ENCODE measurements around the gene ANKRD6. TPM values are rescaled to one million over a fixed set of nuclear protein-coding genes. Genes with fewer than 3 reads are reported as not detected.

ANKRD6 gene
- total RNA-seq, 1 donor from 2014 or later = 10.0 TPM

DNA sequence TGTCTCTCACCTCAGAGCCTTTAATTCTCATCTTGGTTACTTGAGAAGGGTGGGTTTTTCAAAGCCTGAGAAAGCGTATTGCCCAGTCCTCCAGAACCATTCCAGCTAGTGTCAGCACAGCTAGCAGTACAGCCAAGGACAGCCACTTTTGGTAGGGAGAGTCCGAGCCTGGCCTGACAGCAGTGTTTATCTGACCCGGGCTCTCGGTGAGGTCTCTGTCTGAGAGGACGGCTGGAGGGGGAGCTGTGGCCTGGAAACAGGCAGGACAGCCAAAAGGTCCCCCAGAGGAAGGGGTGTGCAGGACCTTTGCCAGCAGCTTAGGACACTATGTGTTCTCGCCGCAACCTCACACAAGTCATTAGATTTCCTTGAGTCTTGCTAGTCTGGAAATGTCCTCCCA, 166.8 kb downstream of the ANKRD6 start:
- Histone ChIP-seq H3K27me3 (ENCODE audit: control insufficient read depth, insufficient read depth, low read length) (no peaks in the 10 kb centered on the region), H3K4me3 (ENCODE audit: low read depth, low read length) (no peak overlapping the region), H3K36me3 (ENCODE audit: control insufficient read depth, insufficient read depth, low read length) (no peaks in the 10 kb centered on the region)
- TF ChIP-seq, protein P1, sequence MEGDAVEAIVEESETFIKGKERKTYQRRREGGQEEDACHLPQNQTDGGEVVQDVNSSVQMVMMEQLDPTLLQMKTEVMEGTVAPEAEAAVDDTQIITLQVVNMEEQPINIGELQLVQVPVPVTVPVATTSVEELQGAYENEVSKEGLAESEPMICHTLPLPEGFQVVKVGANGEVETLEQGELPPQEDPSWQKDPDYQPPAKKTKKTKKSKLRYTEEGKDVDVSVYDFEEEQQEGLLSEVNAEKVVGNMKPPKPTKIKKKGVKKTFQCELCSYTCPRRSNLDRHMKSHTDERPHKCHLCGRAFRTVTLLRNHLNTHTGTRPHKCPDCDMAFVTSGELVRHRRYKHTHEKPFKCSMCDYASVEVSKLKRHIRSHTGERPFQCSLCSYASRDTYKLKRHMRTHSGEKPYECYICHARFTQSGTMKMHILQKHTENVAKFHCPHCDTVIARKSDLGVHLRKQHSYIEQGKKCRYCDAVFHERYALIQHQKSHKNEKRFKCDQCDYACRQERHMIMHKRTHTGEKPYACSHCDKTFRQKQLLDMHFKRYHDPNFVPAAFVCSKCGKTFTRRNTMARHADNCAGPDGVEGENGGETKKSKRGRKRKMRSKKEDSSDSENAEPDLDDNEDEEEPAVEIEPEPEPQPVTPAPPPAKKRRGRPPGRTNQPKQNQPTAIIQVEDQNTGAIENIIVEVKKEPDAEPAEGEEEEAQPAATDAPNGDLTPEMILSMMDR (IDR thresholded peaks at IDR 0.05; ENCODE audit: insufficient read depth, low read length, poor library complexity, severe bottlenecking) = no peak
- no peak for DNase-seq (ENCODE audit: low read depth)

GRCh38 chr6:89602166-89602565, 169.2 kb downstream of the ANKRD6 start:
- TF ChIP-seq, protein P1 (IDR thresholded peaks at IDR 0.05; ENCODE audit: insufficient read depth, low read length, poor library complexity, severe bottlenecking) = no peak
- no peak for DNase-seq (ENCODE audit: low read depth)
- Histone ChIP-seq H3K4me3 (ENCODE audit: low read depth, low read length) (no peak overlapping the region), H3K36me3 (ENCODE audit: control insufficient read depth, insufficient read depth, low read length) (no peaks in the 10 kb centered on the region), H3K27me3 (ENCODE audit: control insufficient read depth, insufficient read depth, low read length) (no peaks in the 10 kb centered on the region)

DNA sequence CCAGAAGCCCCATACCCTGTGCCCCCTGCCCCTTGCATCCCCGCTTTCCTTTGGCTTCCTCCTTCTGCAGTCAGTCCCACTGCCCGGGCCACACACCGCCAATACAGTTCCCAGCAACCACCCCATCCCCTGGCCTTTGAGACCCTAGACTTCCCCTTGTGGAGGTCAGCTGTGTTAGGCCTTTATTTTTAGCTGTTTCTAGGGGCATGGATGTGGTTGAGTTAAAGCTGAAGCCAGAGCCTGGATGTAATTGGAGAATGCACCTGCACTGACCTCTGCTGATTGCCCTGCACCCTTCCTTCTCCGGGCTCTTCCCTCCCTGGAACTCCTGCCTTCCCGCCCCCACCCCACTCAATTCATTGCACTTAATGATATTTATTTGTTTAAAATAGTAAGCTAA, 171.7 kb downstream of the ANKRD6 start:
- Histone ChIP-seq H3K36me3 (ENCODE audit: control insufficient read depth, insufficient read depth, low read length) (no peaks in the 10 kb centered on the region), H3K27me3 (ENCODE audit: control insufficient read depth, insufficient read depth, low read length) (no peaks in the 10 kb centered on the region), H3K4me3 (ENCODE audit: low read depth, low read length) (no peak overlapping the region)
- DNase-seq (ENCODE audit: low read depth) = no peak
- TF ChIP-seq, protein P1 (IDR thresholded peaks at IDR 0.05; ENCODE audit: insufficient read depth, low read length, poor library complexity, severe bottlenecking) = no peak

- Histone ChIP-seq H3K36me3 (ENCODE audit: control insufficient read depth, insufficient read depth, low read length) (no peaks in the 10 kb centered on the region), H3K27me3 (ENCODE audit: control insufficient read depth, insufficient read depth, low read length) (no peaks in the 10 kb centered on the region), H3K4me3 (ENCODE audit: low read depth, low read length) (no peak overlapping the region)
- TF ChIP-seq, protein P1 (IDR thresholded peaks at IDR 0.05; ENCODE audit: insufficient read depth, low read length, poor library complexity, severe bottlenecking) = no peak
- DNase-seq (ENCODE audit: low read depth) = no peak
These were observed 172.9 kb downstream of the ANKRD6 start for GRCh38 chr6:89605861-89606260.

DNA sequence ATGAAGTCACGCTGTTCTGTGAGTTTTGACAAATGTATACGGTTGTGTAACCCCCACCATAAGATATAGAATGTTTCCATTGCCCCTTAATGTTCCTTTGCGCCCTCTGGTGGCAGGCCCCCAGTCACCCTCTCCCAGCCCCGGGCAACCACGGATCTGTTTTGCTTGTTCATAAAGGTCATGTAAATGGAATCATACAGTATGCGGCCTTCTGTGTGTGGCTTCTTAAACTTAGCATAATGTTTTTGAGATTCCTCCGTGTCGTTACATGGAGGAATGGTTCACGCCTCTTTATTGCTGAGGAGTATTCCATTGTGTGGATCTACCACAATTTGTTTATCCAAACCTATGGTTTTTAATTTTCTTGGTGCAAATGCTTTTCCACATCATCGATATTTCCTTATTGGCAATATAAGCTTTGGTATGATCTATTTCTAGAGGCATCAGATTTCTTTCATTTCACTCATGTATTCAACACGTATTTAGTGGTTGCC, 177.2 kb downstream of the ANKRD6 start:
- DNase-seq (ENCODE audit: low read depth) = no peak
- no peaks in the 10 kb centered on the region for H3K27me3 ChIP-seq (ENCODE audit: control insufficient read depth, insufficient read depth, low read length)
- TF ChIP-seq, protein P1 (IDR thresholded peaks at IDR 0.05; ENCODE audit: insufficient read depth, low read length, poor library complexity, severe bottlenecking) = peak; percentile 61
- no peaks in the 10 kb centered on the region for H3K36me3 ChIP-seq (ENCODE audit: control insufficient read depth, insufficient read depth, low read length)
- no peak overlapping the region for H3K4me3 ChIP-seq (ENCODE audit: low read depth, low read length)

DNA sequence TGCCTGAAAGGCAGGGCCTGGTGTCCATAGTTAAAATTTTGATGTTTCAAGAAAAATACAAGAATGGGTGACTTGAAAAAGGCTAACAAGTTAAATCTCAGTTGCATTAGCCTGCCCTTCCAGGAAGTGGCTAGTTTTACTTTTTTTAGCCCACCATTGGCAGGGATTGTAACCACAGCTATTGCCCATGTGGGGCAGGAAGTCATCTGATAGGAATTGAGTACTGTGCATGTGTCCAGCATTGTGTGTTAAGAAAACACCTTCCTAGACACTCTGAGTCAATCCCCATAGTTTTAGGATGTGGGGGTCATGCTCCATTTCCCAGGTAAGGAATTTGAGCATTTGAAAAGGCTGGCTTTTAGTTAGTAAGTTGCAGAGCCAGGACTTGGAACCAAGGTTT, 178.7 kb downstream of the ANKRD6 start:
- no peak overlapping the region for H3K4me3 ChIP-seq (ENCODE audit: low read depth, low read length)
- H3K27me3 ChIP-seq (ENCODE audit: control insufficient read depth, insufficient read depth, low read length) = no peaks in the 10 kb centered on the region
- peak; percentile 53 for DNase-seq (ENCODE audit: low read depth)
- TF ChIP-seq, protein P1 (IDR thresholded peaks at IDR 0.05; ENCODE audit: insufficient read depth, low read length, poor library complexity, severe bottlenecking) = no peak
- no peaks in the 10 kb centered on the region for H3K36me3 ChIP-seq (ENCODE audit: control insufficient read depth, insufficient read depth, low read length)

Measured in kidney epithelial cell (primary cell).